ENCODE data around the gene SLC22A17.

- TF ChIP-seq, protein P1, sequence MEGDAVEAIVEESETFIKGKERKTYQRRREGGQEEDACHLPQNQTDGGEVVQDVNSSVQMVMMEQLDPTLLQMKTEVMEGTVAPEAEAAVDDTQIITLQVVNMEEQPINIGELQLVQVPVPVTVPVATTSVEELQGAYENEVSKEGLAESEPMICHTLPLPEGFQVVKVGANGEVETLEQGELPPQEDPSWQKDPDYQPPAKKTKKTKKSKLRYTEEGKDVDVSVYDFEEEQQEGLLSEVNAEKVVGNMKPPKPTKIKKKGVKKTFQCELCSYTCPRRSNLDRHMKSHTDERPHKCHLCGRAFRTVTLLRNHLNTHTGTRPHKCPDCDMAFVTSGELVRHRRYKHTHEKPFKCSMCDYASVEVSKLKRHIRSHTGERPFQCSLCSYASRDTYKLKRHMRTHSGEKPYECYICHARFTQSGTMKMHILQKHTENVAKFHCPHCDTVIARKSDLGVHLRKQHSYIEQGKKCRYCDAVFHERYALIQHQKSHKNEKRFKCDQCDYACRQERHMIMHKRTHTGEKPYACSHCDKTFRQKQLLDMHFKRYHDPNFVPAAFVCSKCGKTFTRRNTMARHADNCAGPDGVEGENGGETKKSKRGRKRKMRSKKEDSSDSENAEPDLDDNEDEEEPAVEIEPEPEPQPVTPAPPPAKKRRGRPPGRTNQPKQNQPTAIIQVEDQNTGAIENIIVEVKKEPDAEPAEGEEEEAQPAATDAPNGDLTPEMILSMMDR (IDR thresholded peaks at IDR 0.05; ENCODE audit: insufficient read depth, low read depth, low read length), result no peak
- no peak for TF ChIP-seq EZH2 (IDR thresholded peaks at IDR 0.05; ENCODE audit: insufficient read depth, low read length)
These were observed 6.5 kb upstream of the SLC22A17 start for GRCh38 chr14:23359167-23359626.

Data from astrocyte (in vitro differentiated cells and primary cell).